ENCODE data around the gene TRPM3.

DNA sequence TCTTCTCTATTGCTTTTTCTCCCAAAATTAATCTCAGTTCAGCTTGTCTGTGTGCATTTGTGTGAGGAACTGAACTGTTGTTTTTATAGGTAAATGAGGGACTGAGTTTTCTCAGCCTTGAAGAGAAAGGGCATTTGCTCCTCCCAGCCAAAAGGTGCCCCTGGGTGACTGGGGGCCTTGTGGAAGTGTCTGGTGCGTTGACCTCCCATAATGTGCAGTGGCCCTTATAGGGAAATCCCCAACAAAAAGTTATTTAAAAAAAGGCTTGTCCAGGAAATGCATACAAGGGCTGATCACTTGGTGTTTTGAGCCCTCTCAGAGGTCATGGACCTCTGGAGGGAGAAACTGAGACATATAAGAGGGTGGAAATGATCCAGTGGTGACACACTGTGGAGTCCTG lies 467.3 kb downstream of the TRPM3 start:
- TF ChIP-seq EZH2 (IDR thresholded peaks at IDR 0.05; ENCODE audit: low read length, unreplicated experiment) = no peak
- TF ChIP-seq, protein P1, sequence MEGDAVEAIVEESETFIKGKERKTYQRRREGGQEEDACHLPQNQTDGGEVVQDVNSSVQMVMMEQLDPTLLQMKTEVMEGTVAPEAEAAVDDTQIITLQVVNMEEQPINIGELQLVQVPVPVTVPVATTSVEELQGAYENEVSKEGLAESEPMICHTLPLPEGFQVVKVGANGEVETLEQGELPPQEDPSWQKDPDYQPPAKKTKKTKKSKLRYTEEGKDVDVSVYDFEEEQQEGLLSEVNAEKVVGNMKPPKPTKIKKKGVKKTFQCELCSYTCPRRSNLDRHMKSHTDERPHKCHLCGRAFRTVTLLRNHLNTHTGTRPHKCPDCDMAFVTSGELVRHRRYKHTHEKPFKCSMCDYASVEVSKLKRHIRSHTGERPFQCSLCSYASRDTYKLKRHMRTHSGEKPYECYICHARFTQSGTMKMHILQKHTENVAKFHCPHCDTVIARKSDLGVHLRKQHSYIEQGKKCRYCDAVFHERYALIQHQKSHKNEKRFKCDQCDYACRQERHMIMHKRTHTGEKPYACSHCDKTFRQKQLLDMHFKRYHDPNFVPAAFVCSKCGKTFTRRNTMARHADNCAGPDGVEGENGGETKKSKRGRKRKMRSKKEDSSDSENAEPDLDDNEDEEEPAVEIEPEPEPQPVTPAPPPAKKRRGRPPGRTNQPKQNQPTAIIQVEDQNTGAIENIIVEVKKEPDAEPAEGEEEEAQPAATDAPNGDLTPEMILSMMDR (conservative IDR thresholded peaks at IDR 0.05; ENCODE audit: low read depth, low read length) = no peak

Data from PC-3 (cell line).